OCI-LY1 (cell line): ENCODE measurements around the gene MACROD1.

Experiments
- EZH2 ChIP-seq: fragments of 200-600 bp; sonication (generic), shearing (Covaris generic); IDR thresholded peaks from 2 replicates; pipeline ENCODE4 v1.8.0; 2017; ENCODE audit warnings: borderline replicate concordance, mixed run types, mild to moderate bottlenecking, antibody characterized with exemption, low read length, moderate library complexity, mixed read lengths
- TF ChIP-seq, protein P1 (sequence below): fragments of 200-600 bp; sonication (generic), shearing (Covaris generic); IDR thresholded peaks from 2 replicates; pipeline ENCODE4 v1.5.1; 2017; ENCODE audit warnings: mild to moderate bottlenecking, antibody characterized with exemption, low read length, moderate library complexity, mixed read lengths

DNA sequence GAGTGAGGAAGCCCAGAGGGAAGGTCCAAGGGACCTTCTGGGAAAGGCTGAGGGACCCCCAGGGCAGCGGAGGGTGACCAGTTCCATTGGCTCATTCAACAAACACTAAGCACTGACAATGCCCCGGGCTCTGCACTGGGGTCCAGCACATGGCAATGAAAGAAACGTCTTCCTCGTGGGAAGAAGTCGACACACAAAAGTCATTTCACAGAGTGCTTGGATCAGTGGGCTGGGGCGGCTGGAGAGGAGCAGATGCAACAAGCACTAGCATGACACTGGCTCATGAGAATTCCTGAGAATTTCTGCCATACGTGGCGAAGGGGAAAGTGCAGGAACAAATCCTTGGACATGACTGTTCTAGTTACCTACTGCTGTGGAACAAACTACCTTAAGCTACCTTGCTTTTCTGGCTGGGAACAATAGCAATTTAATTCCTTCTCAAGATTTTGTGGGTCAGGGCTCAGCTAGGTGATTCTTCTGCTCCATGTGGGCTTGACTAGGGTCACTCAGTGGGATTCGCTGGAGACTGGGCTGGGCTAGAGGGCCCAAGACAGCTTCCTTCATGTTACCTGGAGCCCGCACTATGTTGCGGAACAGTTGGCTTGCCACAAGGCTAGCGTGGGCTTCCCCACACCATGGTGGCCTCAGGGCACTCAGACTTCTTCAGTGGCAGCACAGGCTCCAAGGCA is 13.2 kb upstream of the MACROD1 start:
- no peak for TF ChIP-seq EZH2
- TF ChIP-seq, protein P1, sequence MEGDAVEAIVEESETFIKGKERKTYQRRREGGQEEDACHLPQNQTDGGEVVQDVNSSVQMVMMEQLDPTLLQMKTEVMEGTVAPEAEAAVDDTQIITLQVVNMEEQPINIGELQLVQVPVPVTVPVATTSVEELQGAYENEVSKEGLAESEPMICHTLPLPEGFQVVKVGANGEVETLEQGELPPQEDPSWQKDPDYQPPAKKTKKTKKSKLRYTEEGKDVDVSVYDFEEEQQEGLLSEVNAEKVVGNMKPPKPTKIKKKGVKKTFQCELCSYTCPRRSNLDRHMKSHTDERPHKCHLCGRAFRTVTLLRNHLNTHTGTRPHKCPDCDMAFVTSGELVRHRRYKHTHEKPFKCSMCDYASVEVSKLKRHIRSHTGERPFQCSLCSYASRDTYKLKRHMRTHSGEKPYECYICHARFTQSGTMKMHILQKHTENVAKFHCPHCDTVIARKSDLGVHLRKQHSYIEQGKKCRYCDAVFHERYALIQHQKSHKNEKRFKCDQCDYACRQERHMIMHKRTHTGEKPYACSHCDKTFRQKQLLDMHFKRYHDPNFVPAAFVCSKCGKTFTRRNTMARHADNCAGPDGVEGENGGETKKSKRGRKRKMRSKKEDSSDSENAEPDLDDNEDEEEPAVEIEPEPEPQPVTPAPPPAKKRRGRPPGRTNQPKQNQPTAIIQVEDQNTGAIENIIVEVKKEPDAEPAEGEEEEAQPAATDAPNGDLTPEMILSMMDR: no peak
